ENCODE data around the gene MAPK7.

MAPK7 gene

DNA sequence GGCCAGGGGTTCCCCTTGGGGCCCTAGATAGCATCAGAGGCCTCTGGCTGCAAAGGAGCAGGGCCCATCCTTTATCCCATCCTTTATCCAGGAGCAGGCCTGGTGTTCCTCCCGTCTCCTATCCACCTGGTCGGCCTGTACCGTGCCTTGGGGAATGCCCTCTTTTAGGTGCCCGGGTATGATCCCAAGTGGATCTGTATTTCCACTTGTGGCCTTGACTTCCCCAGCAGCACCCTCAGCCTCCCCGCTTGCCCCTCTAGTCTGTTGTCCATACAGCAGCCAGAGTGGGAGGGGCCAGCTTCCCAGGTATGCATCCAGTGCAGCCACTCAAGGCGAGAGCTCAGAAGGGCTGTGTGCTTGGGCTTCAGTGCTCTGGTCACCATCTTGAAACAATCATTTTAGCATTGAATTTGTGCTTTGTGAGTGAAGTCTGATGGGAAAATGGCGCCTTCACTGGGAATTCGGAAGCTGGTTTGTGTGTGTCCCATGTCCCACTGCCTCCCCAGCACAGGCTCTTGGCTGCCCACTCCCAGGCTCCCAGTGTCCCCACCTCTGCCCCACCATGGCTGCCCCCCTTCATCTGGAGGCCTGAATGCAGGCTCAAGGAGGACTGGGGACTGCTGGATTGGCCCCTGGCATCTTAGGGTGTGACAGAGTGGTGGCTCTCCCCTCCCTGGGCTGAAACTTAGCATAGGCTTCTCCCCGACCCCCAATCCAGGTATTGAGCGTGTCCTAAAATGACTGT is 29.5 kb downstream of the MAPK7 start:
- no peak overlapping the region for H3K27ac Mint-ChIP-seq
- no peaks in the 10 kb centered on the region for H3K9me3 Mint-ChIP-seq
- H3K36me3 Mint-ChIP-seq (ENCODE audit: low read depth): no peaks in the 10 kb centered on the region
- H3K4me3 Mint-ChIP-seq: no peak overlapping the region
- no peaks in the 10 kb centered on the region for H3K4me1 Mint-ChIP-seq (ENCODE audit: low read depth)
- H3K27me3 Mint-ChIP-seq: no peaks in the 10 kb centered on the region

DNA sequence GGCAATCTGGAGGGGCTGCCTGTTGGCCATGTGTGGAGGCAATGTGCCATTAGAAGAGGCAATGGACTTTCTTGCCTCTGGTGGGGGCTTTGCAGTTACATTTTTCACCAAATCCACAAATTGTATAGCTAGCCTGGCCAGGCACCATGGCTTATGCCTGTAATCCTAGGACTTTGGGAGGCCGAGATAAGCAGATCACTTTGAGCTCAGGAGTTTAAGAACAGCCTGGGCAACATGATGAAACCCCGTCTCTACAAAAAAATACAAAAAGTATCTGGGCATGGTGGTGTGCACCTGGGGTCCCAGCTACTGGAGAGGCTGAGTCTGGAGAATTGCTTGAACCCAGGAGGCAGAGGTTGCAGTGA is 30.0 kb downstream of the MAPK7 start:
- Mint-ChIP-seq H3K27me3 (no peaks in the 10 kb centered on the region), H3K9me3 (no peaks in the 10 kb centered on the region), H3K4me3 (no peak overlapping the region), H3K4me1 (ENCODE audit: low read depth) (no peaks in the 10 kb centered on the region), H3K36me3 (ENCODE audit: low read depth) (no peaks in the 10 kb centered on the region), H3K27ac (no peak overlapping the region)

DNA sequence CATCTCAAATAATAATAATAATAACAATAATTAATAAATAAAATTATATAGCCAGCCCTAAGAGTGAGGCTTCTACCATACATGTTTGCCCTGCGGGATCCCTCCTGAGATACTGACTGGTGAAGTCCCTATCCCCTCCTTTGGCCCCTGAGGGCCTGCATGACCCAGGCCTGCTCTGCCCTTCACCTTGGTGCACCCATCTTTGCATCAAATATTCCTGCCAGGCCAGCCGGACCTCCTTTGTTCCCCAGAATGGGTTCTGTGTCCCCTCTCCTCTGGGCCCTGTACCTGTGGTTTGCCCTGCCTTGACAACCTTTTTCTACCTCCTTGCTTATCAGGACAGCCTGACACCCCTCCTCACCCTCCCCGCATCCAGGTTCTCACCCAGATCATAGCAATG is 30.8 kb downstream of the MAPK7 start:
- no peak overlapping the region for H3K27ac Mint-ChIP-seq
- no peaks in the 10 kb centered on the region for H3K4me1 Mint-ChIP-seq (ENCODE audit: low read depth)
- no peaks in the 10 kb centered on the region for H3K36me3 Mint-ChIP-seq (ENCODE audit: low read depth)
- H3K27me3 Mint-ChIP-seq: no peaks in the 10 kb centered on the region
- no peak overlapping the region for H3K4me3 Mint-ChIP-seq
- no peaks in the 10 kb centered on the region for H3K9me3 Mint-ChIP-seq

- Mint-ChIP-seq H3K27me3 (no peaks in the 10 kb centered on the region), H3K9me3 (no peaks in the 10 kb centered on the region), H3K4me1 (ENCODE audit: low read depth) (no peaks in the 10 kb centered on the region), H3K36me3 (ENCODE audit: low read depth) (no peaks in the 10 kb centered on the region), H3K27ac (no peak overlapping the region), H3K4me3 (no peak overlapping the region)
Measured at GRCh38 chr17:19409509-19409908, 31.2 kb downstream of the MAPK7 start.

GRCh38 chr17:19410091-19410490 is 31.8 kb downstream of the MAPK7 start:
- no peaks in the 10 kb centered on the region for H3K27me3 Mint-ChIP-seq
- no peak overlapping the region for H3K27ac Mint-ChIP-seq
- H3K4me3 Mint-ChIP-seq: no peak overlapping the region
- H3K9me3 Mint-ChIP-seq: no peaks in the 10 kb centered on the region
- no peaks in the 10 kb centered on the region for H3K4me1 Mint-ChIP-seq (ENCODE audit: low read depth)
- H3K36me3 Mint-ChIP-seq (ENCODE audit: low read depth): no peaks in the 10 kb centered on the region

DNA sequence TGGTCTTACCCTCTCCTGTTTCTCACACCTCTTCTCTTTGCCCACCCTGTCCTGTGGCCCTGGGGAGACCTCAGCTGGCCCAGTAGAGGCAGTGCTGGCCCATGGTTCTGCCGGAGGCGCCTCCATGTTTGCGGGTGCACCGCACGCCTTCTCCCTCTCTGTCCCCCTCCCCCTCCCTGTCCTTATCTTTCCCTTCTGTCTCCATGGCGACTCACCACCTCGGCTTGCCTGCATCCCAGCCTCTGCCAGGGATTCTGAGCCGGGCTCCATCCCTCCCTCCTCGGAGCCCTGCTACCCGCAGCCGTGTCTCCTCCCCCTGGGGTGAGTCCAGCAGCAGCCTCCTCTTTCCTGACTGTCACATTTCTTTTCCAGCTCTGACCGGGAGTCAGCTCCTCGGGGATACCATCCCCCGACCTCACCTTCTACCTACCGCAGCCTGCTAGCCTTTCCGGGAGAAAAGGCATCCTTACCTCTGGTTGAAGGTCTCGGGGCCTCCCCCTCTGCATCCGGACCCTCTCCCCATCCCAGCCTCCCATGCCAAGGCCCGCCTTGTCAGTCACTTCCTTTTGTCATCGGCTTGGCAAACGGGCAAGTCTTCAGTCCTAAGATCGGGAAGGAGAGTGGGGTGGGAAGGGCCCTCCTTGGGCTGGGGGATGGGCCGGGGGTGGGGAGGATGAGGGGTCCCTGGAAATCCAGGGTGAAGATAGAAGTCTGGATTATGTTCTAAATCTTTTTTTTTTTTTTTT is 32.8 kb downstream of the MAPK7 start, which contains the start of gene RNF112:
Gene RNF112, plus strand, starts transcription at position 358 of the 746 bp plus-strand sequence. Its CDS starts 177 bp downstream, at position 535.
- Mint-ChIP-seq H3K36me3 (ENCODE audit: low read depth) (no peaks in the 10 kb centered on the region), H3K27ac (no peak within 1 kb of the TSS), H3K27me3 (no peaks in the 10 kb centered on the region)

DNA sequence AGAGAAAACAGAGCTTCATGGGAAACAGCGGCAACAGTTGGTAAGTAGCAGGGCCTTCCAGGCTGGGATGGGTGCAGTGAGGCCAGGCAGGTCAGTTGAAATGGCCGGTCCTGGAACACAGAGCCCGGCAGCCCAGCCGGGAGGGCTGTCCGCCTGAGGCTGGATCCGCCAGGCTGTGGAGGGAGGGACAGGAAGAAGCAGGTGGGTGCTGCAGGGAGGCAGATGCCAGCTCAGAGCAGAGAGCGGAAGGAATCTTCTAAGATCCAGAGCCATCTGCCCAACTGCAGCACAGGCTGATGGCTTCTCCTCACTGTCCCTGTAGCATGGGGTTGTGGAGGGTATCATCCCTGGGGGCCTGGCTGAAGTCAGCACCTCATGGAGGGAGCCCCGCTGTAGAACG is 33.3 kb downstream of the MAPK7 start:
- H3K4me1 Mint-ChIP-seq (ENCODE audit: low read depth): no peaks in the 10 kb centered on the region
- H3K27me3 Mint-ChIP-seq: no peaks in the 10 kb centered on the region
- no peak overlapping the region for H3K4me3 Mint-ChIP-seq
- H3K27ac Mint-ChIP-seq: no peak overlapping the region
- H3K36me3 Mint-ChIP-seq (ENCODE audit: low read depth): no peaks in the 10 kb centered on the region
- no peaks in the 10 kb centered on the region for H3K9me3 Mint-ChIP-seq

More for the DNA sequence above, 32.8 kb downstream of the MAPK7 start, which contains the start of gene RNF112:
- Mint-ChIP-seq H3K9me3 (no peaks in the 10 kb centered on the region), H3K4me3 (no peak within 1 kb of the TSS), H3K4me1 (ENCODE audit: low read depth) (no peaks in the 10 kb centered on the region)

DNA sequence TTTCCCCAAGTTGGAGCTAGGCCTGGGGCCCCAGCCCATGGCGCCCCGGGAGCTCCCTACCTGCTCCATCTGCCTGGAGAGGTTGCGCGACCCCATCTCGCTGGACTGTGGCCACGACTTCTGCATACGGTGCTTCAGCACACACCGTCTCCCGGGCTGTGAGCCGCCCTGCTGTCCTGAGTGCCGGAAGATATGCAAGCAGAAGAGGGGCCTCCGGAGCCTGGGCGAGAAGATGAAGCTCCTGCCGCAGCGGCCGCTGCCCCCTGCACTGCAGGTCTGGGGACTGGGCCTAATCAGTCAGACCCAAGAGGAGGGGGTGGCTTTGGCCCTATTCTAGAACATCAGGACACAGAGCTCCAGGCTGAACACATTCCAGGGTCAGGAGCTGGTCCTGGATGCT is 34.2 kb downstream of the MAPK7 start:
- Mint-ChIP-seq H3K4me3 (no peak overlapping the region), H3K27ac (no peak overlapping the region), H3K36me3 (ENCODE audit: low read depth) (no peaks in the 10 kb centered on the region), H3K4me1 (ENCODE audit: low read depth) (no peaks in the 10 kb centered on the region), H3K9me3 (no peaks in the 10 kb centered on the region), H3K27me3 (no peaks in the 10 kb centered on the region)

DNA sequence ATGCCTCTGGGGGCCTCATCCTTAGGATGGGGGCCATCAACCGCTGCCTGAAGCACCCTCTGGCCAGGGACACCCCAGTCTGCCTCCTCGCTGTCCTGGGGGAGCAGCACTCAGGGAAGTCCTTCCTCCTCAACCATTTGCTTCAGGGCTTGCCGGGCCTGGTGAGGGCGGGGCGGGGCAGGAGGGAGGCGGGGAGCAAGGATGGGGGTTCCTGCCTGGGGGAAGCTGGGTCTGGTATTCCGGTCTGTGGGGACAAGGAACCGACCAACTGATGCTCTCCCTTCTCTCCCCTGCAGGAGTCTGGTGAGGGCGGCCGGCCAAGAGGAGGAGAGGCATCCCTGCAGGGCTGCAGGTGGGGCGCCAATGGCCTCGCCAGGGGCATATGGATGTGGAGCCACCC is 34.7 kb downstream of the MAPK7 start:
- Mint-ChIP-seq H3K27me3 (no peaks in the 10 kb centered on the region), H3K4me3 (no peak overlapping the region), H3K36me3 (ENCODE audit: low read depth) (no peaks in the 10 kb centered on the region), H3K27ac (no peak overlapping the region), H3K9me3 (no peaks in the 10 kb centered on the region), H3K4me1 (ENCODE audit: low read depth) (no peaks in the 10 kb centered on the region)

DNA sequence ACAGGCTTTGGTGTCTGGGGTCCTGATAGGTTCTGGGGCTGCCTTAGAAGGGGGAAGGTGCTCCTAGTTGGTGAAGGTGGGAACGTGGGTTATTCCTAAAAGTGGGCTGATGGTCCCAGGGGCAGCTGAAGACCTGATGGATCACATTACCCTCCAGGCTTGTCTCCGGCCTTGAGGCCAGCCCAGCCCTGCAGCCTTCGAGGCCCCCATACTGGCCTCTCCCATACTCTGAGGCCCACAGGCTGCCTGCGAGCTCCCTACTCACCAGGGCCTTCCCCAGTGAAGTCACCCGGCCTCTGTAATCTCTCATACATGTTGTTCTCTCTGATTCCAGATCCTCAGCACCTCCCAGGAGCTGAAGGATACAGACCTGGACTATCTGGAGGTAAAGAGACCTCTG is 35.5 kb downstream of the MAPK7 start:
- Mint-ChIP-seq H3K4me3 (no peak overlapping the region), H3K4me1 (ENCODE audit: low read depth) (no peaks in the 10 kb centered on the region), H3K9me3 (no peaks in the 10 kb centered on the region), H3K36me3 (ENCODE audit: low read depth) (no peaks in the 10 kb centered on the region), H3K27ac (no peak overlapping the region), H3K27me3 (no peaks in the 10 kb centered on the region)

DNA sequence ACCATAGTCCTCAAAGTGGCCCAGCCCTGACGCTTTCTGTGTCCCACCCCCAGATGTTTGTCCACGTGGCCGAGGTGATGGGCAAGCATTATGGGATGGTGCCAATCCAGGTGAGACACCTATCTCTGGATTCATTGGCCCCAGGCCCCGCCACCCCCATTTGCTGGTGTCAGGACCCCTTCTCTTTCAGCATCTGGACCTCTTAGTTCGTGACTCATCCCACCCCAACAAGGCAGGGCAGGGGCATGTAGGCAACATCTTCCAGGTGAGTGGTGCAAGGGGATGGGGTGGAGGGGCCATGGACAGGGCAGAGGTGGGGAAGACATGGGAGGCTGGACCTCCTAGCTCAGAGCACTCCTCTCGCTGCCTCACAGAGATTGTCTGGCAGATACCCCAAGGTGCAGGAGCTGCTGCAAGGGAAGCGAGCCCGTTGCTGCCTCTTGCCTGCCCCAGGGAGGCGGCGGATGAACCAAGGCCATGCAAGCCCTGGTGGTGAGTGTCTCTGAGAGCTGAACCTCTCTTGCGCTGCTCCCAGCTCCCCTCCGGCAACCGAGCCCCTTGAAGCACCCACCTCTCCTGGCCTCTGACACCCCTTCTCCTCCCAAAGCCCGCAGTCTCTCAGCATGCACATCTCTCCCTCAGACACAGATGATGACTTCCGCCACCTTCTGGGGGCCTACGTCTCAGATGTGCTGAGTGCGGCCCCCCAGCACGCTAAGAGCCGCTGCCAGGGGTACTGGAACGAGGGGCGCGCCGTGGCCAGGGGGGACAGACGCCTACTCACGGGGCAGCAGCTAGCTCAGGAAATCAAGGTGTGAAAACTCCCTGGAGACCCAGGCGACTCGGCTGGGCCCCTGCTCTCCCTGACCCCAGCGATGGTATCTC is 36.3 kb downstream of the MAPK7 start:
- Mint-ChIP-seq H3K27ac (no peak overlapping the region), H3K36me3 (ENCODE audit: low read depth) (no peaks in the 10 kb centered on the region), H3K9me3 (no peaks in the 10 kb centered on the region), H3K4me1 (ENCODE audit: low read depth) (no peaks in the 10 kb centered on the region), H3K4me3 (no peak overlapping the region), H3K27me3 (no peaks in the 10 kb centered on the region)

DNA sequence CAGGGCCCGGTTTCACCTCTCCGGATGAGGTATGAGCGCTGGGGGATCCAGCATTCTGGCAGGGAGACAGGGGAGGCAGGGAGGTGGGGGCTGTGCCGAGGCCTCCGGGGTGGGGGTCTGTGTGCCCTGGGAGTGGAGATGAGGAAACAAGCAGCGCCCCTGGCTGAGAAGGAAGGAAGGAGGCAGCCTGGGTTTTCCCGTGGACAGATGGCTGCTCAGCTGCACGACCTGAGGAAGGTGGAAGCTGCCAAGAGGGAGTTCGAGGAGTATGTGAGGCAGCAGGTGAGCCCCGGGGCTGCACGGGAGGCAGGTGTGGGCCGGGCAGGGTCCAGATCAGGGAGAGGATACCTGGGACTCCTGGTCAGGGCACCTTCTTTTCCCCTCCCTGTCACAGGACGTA is 37.0 kb downstream of the MAPK7 start:
- H3K36me3 Mint-ChIP-seq (ENCODE audit: low read depth): no peaks in the 10 kb centered on the region
- H3K9me3 Mint-ChIP-seq: no peaks in the 10 kb centered on the region
- H3K4me1 Mint-ChIP-seq (ENCODE audit: low read depth): no peaks in the 10 kb centered on the region
- no peak overlapping the region for H3K27ac Mint-ChIP-seq
- no peaks in the 10 kb centered on the region for H3K27me3 Mint-ChIP-seq
- no peak overlapping the region for H3K4me3 Mint-ChIP-seq

- Mint-ChIP-seq H3K4me1 (ENCODE audit: low read depth) (no peaks in the 10 kb centered on the region), H3K9me3 (no peaks in the 10 kb centered on the region), H3K36me3 (ENCODE audit: low read depth) (no peaks in the 10 kb centered on the region), H3K4me3 (no peak overlapping the region), H3K27ac (no peak overlapping the region), H3K27me3 (no peaks in the 10 kb centered on the region)
Measured at GRCh38 chr17:19415806-19416775, 37.8 kb downstream of the MAPK7 start.

DNA sequence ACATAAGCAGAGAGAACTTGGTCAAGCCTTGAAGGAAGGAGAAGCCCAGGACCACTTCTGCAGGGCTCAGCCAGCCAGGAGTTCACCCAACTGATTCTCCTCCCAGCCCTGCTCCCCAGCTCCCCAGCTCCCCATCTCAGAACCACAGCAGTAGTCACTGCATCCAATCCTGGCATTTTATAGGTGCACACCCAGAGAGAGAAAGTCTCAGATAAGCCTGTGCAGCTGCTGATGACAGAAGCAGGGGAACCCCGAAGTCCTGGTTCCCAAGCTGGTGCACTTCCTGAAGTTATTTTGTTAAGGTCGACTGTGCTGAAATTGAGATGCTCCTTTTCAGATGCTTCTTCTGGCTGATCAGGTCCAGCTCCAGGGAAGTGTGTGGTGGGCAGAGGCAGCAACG is 39.3 kb downstream of the MAPK7 start:
- H3K27me3 Mint-ChIP-seq: no peaks in the 10 kb centered on the region
- H3K36me3 Mint-ChIP-seq (ENCODE audit: low read depth): no peaks in the 10 kb centered on the region
- no peaks in the 10 kb centered on the region for H3K9me3 Mint-ChIP-seq
- no peak overlapping the region for H3K4me3 Mint-ChIP-seq
- no peak overlapping the region for H3K27ac Mint-ChIP-seq
- H3K4me1 Mint-ChIP-seq (ENCODE audit: low read depth): no peaks in the 10 kb centered on the region

All from stimulated activated naive CD8-positive, alpha-beta T cell treated with anti-CD3 and anti-CD28 coated beads, Interleukin-15, Interleukin-2, amounts not matched to agents 100 ng/mL and 50 ng/mL, for 24 hours (primary cell).